IMR-90 (cell line): ENCODE measurements around the gene KCP. TPM values are rescaled to one million over a fixed set of nuclear protein-coding genes. Genes with fewer than 3 reads are reported as not detected.

Source experiments
- ATAC-seq: fragments of 200-7000 bp; cut with Tn5 transposase; 2 replicates; pipeline ENCODE4 v1.9.1; 2020; ENCODE audit warnings: low read depth, mild to moderate bottlenecking, moderate library complexity
- BruUV-seq: library from RNA; stranded (reverse); fragments of 400-500 nt; replicated peaks from 2 replicates; lab custom pipeline; 2021; lab: Mats Ljungman, UMichigan
- CTCF ChIA-PET: fragments of 300-600 bp; formaldehyde crosslinking; extraction: SDS; loops from one replicate; lab custom pipeline; 2021; ENCODE audit warnings: antibody characterized with exemption; lab: Yijun Ruan, JAX
- POLR2A ChIA-PET: fragments of 300-600 bp; sonication (Branson Sonifier 250); formaldehyde crosslinking; loops from one replicate; lab custom pipeline; 2022; ENCODE audit warnings: antibody characterized with exemption; ENCODE audit not compliant: unreplicated experiment; lab: Charles Lee
- DNase-seq: peaks from one replicate; pipeline ENCODE4 v3.0.0; 2013
- H2AFZ ChIP-seq: replicated peaks from 2 replicates; pipeline ENCODE3; 2013; ENCODE audit warnings: low read length, mild to moderate bottlenecking; ENCODE audit not compliant: poor library complexity
- H2AK5ac ChIP-seq: 2 replicates; pipeline ENCODE4 v1.6.1; 2013; ENCODE audit warnings: low read depth, low read length, inconsistent platforms
- H2AK9ac ChIP-seq: replicated peaks from 2 replicates; pipeline ENCODE3; 2013; ENCODE audit warnings: mild to moderate bottlenecking, low read depth, low read length, moderate library complexity; ENCODE audit not compliant: poor library complexity
- H2BK120ac ChIP-seq: 2 replicates; pipeline ENCODE4 v1.6.1; 2013; ENCODE audit warnings: low read depth, low read length, inconsistent platforms
- H2BK15ac ChIP-seq: 3 replicates; pipeline ENCODE4 v1.6.1; 2013; ENCODE audit warnings: low read depth, low read length, inconsistent platforms
- H2BK20ac ChIP-seq: 2 replicates; pipeline ENCODE4 v1.6.1; 2013; ENCODE audit warnings: low read depth, mild to moderate bottlenecking, inconsistent platforms, low read length, moderate library complexity
- H2BK5ac ChIP-seq: 2 replicates; pipeline ENCODE4 v1.6.1; 2013; ENCODE audit warnings: mild to moderate bottlenecking, low read depth, low read length, inconsistent platforms; ENCODE audit not compliant: poor library complexity, severe bottlenecking
- H3K14ac ChIP-seq: replicated peaks from 2 replicates; pipeline ENCODE4 v1.6.1; 2013; ENCODE audit warnings: low read depth, low read length, inconsistent platforms
- H3K18ac ChIP-seq: 2 replicates; pipeline ENCODE4 v1.6.1; 2013; ENCODE audit warnings: low read depth, low read length, control low read depth
- H3K23ac ChIP-seq: 2 replicates; pipeline ENCODE4 v1.6.1; 2013; ENCODE audit warnings: low read depth, low read length, inconsistent platforms
- H3K27ac ChIP-seq: 2 replicates; pipeline ENCODE4 v1.5.1; 2013; ENCODE audit warnings: mild to moderate bottlenecking, control low read depth, low read length; ENCODE audit not compliant: insufficient read depth
- H3K27me3 ChIP-seq: 2 replicates; pipeline ENCODE4 v1.6.1; 2013; ENCODE audit warnings: low read length; ENCODE audit not compliant: control insufficient read depth, insufficient read depth
- H3K36me3 ChIP-seq: 2 replicates; pipeline ENCODE4 v1.6.1; 2013; ENCODE audit warnings: low read length, mixed read lengths; ENCODE audit not compliant: control insufficient read depth, insufficient read depth
- H3K4ac ChIP-seq: 2 replicates; pipeline ENCODE4 v1.6.1; 2013; ENCODE audit warnings: low read depth, low read length, inconsistent platforms
- H3K4me1 ChIP-seq: 2 replicates; pipeline ENCODE4 v1.6.1; 2013; ENCODE audit warnings: low read length, mixed read lengths; ENCODE audit not compliant: control insufficient read depth, insufficient read depth
- H3K4me2 ChIP-seq: 2 replicates; pipeline ENCODE4 v1.6.1; 2013; ENCODE audit warnings: low read depth, mild to moderate bottlenecking, control low read depth, low read length, moderate library complexity
- H3K4me3 ChIP-seq: 2 replicates; pipeline ENCODE4 v1.5.1; 2013; ENCODE audit warnings: low read depth, mild to moderate bottlenecking, control low read depth, low read length, moderate library complexity; ENCODE audit not compliant: insufficient read depth
- H3K56ac ChIP-seq: 2 replicates; pipeline ENCODE4 v1.6.1; 2013; ENCODE audit warnings: low read length, inconsistent platforms; ENCODE audit not compliant: insufficient read depth; ENCODE audit errors: extremely low read depth
- H3K79me1 ChIP-seq, 2 experiments: 2 replicates each; pipeline ENCODE4 v1.6.1; 2013; ENCODE audit warnings: low read length in 2 of 2, inconsistent platforms in 1 of 2, low read depth in 1 of 2
- H3K9ac ChIP-seq: 2 replicates; pipeline ENCODE4 v1.6.1; 2013; ENCODE audit warnings: low read depth, low read length, control low read depth
- H3K9me1 ChIP-seq: 2 replicates; pipeline ENCODE4 v1.6.1; 2013; ENCODE audit warnings: low read length, inconsistent platforms; ENCODE audit not compliant: insufficient read depth
- H3K9me3 ChIP-seq: 2 replicates; pipeline ENCODE4 v1.6.1; 2013; ENCODE audit warnings: low read length; ENCODE audit not compliant: control insufficient read depth, insufficient read depth
- H4K20me1 ChIP-seq: 2 replicates; pipeline ENCODE4 v1.6.1; 2013; ENCODE audit warnings: low read length, inconsistent platforms; ENCODE audit not compliant: insufficient read depth
- H4K5ac ChIP-seq: 2 replicates; pipeline ENCODE4 v1.6.1; 2013; ENCODE audit warnings: mild to moderate bottlenecking, low read depth, low read length, control low read depth
- H4K8ac ChIP-seq, 2 experiments: 2 replicates each; pipeline ENCODE4 v1.6.1; 2013; ENCODE audit warnings: low read depth in 2 of 2, low read length in 2 of 2, control low read depth in 1 of 2, inconsistent platforms in 1 of 2
- H4K91ac ChIP-seq: 2 replicates; pipeline ENCODE4 v1.6.1; 2013; ENCODE audit warnings: low read depth, low read length, inconsistent platforms; ENCODE audit not compliant: insufficient read depth
- BHLHE40 ChIP-seq: fragments of 150-350 bp; IDR thresholded peaks from 2 replicates; pipeline ENCODE4 v1.6.1; 2016; ENCODE audit warnings: mild to moderate bottlenecking, low read depth, low read length
- CEBPB ChIP-seq: IDR thresholded peaks from 2 replicates; pipeline ENCODE4 v1.6.1; 2012; ENCODE audit warnings: low read depth, low read length, improper control_type of control experiment
- CHD1 ChIP-seq: IDR thresholded peaks from 2 replicates; pipeline ENCODE4 v1.6.1; 2012; ENCODE audit warnings: low read depth, low read length, improper control_type of control experiment
- CTCF ChIP-seq: conservative IDR thresholded peaks from 2 replicates; pipeline ENCODE4 v1.5.1; 2012; ENCODE audit warnings: mild to moderate bottlenecking, low read depth, low read length, improper control_type of control experiment
- ELK1 ChIP-seq: fragments of 150-350 bp; IDR thresholded peaks from 2 replicates; pipeline ENCODE4 v1.6.1; 2016; ENCODE audit warnings: low read depth, mild to moderate bottlenecking, low read length, moderate library complexity, borderline replicate concordance
- FOS ChIP-seq: fragments of 150-350 bp; IDR thresholded peaks from 2 replicates; pipeline ENCODE4 v1.6.1; 2016; ENCODE audit warnings: low read depth, low read length
- MAFK ChIP-seq: IDR thresholded peaks from 2 replicates; pipeline ENCODE4 v1.6.1; 2012; ENCODE audit warnings: low read depth, low read length, improper control_type of control experiment
- MAZ ChIP-seq: IDR thresholded peaks from 2 replicates; pipeline ENCODE4 v1.6.1; 2012; ENCODE audit warnings: low read depth, mild to moderate bottlenecking, low read length, improper control_type of control experiment, moderate library complexity, borderline replicate concordance
- MXI1 ChIP-seq: IDR thresholded peaks from 2 replicates; pipeline ENCODE4 v1.6.1; 2012; ENCODE audit warnings: low read depth, mild to moderate bottlenecking, low read length, moderate library complexity, borderline replicate concordance
- NFE2L2 ChIP-seq: fragments of 150-350 bp; IDR thresholded peaks from 2 replicates; pipeline ENCODE4 v1.6.1; 2016; ENCODE audit warnings: low read depth, mild to moderate bottlenecking, low read length
- POLR2A ChIP-seq: IDR thresholded peaks from 2 replicates; pipeline ENCODE4 v1.6.1; 2012; ENCODE audit warnings: mild to moderate bottlenecking, low read depth, low read length
- RAD21 ChIP-seq: IDR thresholded peaks from 2 replicates; pipeline ENCODE4 v1.6.1; 2012; ENCODE audit warnings: low read length, improper control_type of control experiment
- RCOR1 ChIP-seq: IDR thresholded peaks from 2 replicates; pipeline ENCODE4 v1.6.1; 2012; ENCODE audit warnings: mild to moderate bottlenecking, low read length, improper control_type of control experiment; ENCODE audit not compliant: insufficient replicate concordance
- RFX5 ChIP-seq: IDR thresholded peaks from 2 replicates; pipeline ENCODE4 v1.8.0; 2012; ENCODE audit warnings: low read depth, mild to moderate bottlenecking, low read length, moderate library complexity
- SMC3 ChIP-seq: fragments of 150-350 bp; IDR thresholded peaks from 2 replicates; pipeline ENCODE4 v1.6.1; 2016; ENCODE audit warnings: low read depth, mild to moderate bottlenecking, antibody characterized with exemption, low read length, moderate library complexity
- USF2 ChIP-seq: fragments of 150-350 bp; IDR thresholded peaks from 2 replicates; pipeline ENCODE4 v1.6.1; 2017; ENCODE audit warnings: mild to moderate bottlenecking, antibody characterized with exemption, low read length, low read depth
- WGBS, 2 experiments: methylation state at CpG; one replicate each; pipeline versions ENCODE4 v1.1.5 to v1.1.7; 2013; ENCODE audit warnings: missing lambda C conversion rate in 2 of 2; ENCODE audit not compliant: insufficient read length in 1 of 2; ENCODE audit errors: extremely low coverage in 2 of 2; 5-methylcytosine and 5-hydroxymethylcytosine counted together
- dilution Hi-C: fragments of 300-500 bp; cut with HindIII; formaldehyde crosslinking; loops from one replicate; pipeline ENCODE4 v1.14.3; 2018; ENCODE audit warnings: low sequenced_read_pairs; ENCODE audit not compliant: unreplicated experiment
- in situ Hi-C: fragments of 300-500 bp; cut with MboI; formaldehyde crosslinking; loops from 3 replicates; pipeline ENCODE4 v1.14.3; 2019; ENCODE audit warnings: low sequenced_read_pairs, inconsistent platforms, mixed read lengths
- intact Hi-C: fragments of 100-400 bp; cut with micrococcal nuclease; formaldehyde crosslinking; loops from 2 replicates; pipeline ENCODE4 v1.10.0; 2022
- polyA plus RNA-seq, 3 experiments: library from polyadenylated mRNA; depleted of rRNA; stranded (reverse); fragments of >200 nt; gene quantifications; 2 replicates each; pipeline ENCODE4 v1.2.3, GENCODE V29; 2012; ENCODE audit warnings: low replicate concordance in 1 of 3
- total RNA-seq: library from RNA; depleted of rRNA; stranded (reverse); fragments of >200 nt; gene quantifications from 2 replicates; pipeline ENCODE4 v1.2.3, GENCODE V29; 2012

The KCP gene
- total and polyA plus RNA-seq, 2 of the 4 experiments (the other 2 are of a cell fraction): 0.03 TPM; not detected in 1

GRCh38 chr7:128845475-128845874 lies 65.0 kb downstream of the KCP start:
- no peak for TF ChIP-seq MXI1
- TF ChIP-seq MAZ: no peak
- no peak for TF ChIP-seq USF2
- no peak for TF ChIP-seq CEBPB
- TF ChIP-seq CHD1: no peak
- no peak for TF ChIP-seq RCOR1
- no peak for TF ChIP-seq CTCF
- TF ChIP-seq POLR2A: no peak
- TF ChIP-seq ELK1: no peak
- TF ChIP-seq BHLHE40: no peak
- TF ChIP-seq NFE2L2: no peak
- TF ChIP-seq RFX5: no peak
- TF ChIP-seq MAFK: no peak
- no peak for TF ChIP-seq RAD21
- no peak for TF ChIP-seq SMC3
- no peak for TF ChIP-seq FOS
- POLR2A ChIA-PET: no interaction called here
- intact Hi-C loops: no loop called here

More at GRCh38 chr7:128845475-128845874, 65.0 kb downstream of the KCP start:
- in situ Hi-C loops: no loop called here
- no peak overlapping the region for H2AK9ac ChIP-seq
- no peak overlapping the region for H3K56ac ChIP-seq
- no peak overlapping the region for H2BK20ac ChIP-seq
- H4K8ac ChIP-seq: no peak overlapping the region
- no peak overlapping the region for H3K27ac ChIP-seq
- no peak overlapping the region for H4K91ac ChIP-seq
- H3K27me3 ChIP-seq: no peaks in the 10 kb centered on the region
- no peak overlapping the region for H2AFZ ChIP-seq
- H3K79me1 ChIP-seq: peaks cover 37 to 75% of the 10 kb centered on the region in 2 experiments
- H3K4me1 ChIP-seq: peaks cover 3% of the 10 kb centered on the region; the same call in 1 of the 2 replicates
- no peak overlapping the region for H4K5ac ChIP-seq
- no peak overlapping the region for H2BK15ac ChIP-seq
- BruUV-seq: no TSS peak
- no peak overlapping the region for H3K4me2 ChIP-seq
- H4K20me1 ChIP-seq: peaks cover 78% of the 10 kb centered on the region
- no peak for DNase-seq
- no peak overlapping the region for H3K4ac ChIP-seq
- no peaks in the 10 kb centered on the region for H3K9me1 ChIP-seq
- CTCF ChIA-PET: no interaction called here
- dilution Hi-C loops: no loop called here
- no peak for ATAC-seq
- no peak overlapping the region for H2AK5ac ChIP-seq
- no peak overlapping the region for H3K9ac ChIP-seq
- no peak overlapping the region for H3K14ac ChIP-seq
- no peak overlapping the region for H2BK5ac ChIP-seq
- peaks cover 96% of the 10 kb centered on the region for H3K36me3 ChIP-seq
- 92% methylated on average over 3 of the region's 5 CpGs; no CpG with 5 or more reads in 1 of the 2 experiments for WGBS, 2 experiments
- H3K18ac ChIP-seq: no peak overlapping the region
- H2BK120ac ChIP-seq: no peak overlapping the region
- H3K4me3 ChIP-seq: no peak overlapping the region
- H3K9me3 ChIP-seq: no peaks in the 10 kb centered on the region
- H3K23ac ChIP-seq: no peak overlapping the region
